Inflammatory macrophage (primary cell): Measurements from ENCODE around the gene CCR7.
"Not testable (repeated sequence)": the region's sequence is repeated elsewhere in the genome, so short reads cannot be mapped to it uniquely, and the experiment has no call there.

Experiments
- DNase-seq, 2 donors: peaks; one replicate each; pipeline ENCODE4 v3.0.0-alpha.2; 2020 to 2022

CCR7 gene

DNA sequence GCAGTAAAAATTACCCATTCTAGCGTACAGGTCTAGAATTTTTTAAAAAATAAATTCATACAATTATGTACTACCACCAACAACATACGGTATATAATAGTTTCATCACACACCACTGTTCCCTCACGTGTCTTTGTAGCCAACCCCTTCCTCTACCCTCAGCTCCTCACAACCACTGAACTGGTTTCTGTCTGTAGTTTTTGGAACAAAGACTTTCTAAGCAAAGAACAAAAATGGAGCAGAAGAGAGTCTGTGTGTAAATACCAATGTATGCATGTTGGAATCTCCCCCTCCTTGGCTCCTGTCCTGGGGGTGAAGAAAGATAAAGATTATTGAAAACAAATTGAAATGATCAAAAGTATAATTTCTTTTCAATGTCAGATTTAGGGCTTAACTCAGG is 31.9 kb upstream of the CCR7 start:
- DNase-seq = no peak

DNA sequence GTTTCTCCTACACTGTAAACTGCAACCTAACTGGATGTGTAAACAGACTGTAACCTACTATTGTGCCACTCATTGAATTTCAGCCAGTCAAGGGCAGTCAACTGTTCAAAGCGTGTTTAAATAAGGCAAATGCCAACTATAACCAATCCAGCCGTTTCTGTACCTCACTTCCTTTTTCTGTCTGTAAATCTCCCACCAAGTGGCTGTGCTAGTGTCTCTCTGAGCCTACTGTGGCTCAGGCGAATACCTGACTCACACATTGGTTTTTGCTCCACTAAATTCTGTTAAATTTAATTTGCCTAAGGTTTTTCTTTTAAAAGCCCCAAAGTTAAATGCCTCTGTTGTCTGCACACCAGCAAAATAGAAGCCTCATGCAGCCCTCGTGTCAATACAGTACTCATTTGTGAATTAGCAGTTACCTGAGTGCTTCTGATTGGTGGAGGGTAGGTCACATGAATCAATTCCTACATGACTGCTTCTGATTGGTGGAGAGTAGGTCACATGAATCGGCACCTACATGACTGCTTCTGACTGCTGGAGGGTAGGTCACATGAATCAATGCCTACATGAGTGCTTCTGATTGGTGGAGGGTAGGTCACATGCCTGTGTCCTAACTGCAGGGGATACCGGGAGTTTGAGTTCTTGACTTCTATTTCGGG is 31.1 kb upstream of the CCR7 start:
- DNase-seq = peak; percentile 6 to 22

DNA sequence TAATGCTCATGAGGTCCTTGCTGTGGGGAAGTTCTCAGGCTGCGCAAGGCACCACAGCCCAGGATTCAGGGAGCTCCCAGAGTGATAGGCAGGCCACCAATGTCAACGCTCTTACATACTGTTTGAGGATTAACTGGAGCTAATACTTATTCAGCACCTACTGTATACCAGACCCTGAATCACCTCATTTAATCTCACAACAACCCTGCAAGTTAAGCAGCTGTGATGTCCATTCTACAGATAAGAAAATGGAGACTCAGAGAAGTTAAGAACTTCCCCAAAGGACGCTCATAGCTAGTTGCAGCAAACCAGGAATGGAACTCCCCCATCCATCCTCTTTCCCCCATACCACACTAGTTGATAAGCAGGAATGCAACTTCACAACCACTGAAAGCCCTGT is 25.5 kb upstream of the CCR7 start:
- DNase-seq = no peak

DNA sequence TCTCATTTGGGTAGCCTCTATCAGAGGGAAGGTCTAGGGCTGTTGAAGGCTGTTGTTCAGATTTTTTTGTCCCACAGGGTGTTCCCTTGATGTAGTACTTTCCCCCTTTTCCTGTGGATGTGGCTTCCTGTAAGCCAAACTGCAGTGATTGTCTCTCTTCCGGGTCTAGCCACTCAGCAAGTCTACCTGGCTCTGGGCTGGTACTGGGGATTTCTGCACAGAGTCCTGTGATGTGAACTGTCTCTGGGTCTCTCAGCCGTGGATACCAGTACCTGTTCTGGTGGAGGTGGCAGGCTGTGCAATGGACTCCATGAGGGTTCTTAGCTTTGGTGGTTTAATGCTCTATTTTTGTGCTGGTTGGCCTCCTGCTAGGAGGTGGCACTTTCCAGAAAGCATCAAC is 23.3 kb upstream of the CCR7 start:
- DNase-seq = no peak

DNA sequence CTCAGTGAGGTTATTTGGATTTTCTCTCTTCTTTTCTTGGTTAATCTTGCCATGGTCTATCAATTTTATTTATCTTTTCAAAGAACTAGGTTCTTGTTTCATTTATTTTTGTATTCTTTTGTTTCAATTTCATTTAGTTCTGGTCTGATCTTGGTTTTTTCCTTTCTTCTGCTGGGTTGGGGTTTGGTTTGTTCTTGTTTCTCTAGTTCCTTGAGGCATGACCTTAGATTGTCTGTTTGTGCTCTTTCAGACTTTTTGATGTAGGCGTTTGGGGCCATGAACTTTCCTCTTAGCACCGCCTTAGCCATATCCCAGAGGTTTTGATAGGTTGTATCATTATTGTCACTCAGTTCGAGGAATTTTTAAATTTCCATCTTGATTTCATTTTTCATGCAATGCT is 21.0 kb upstream of the CCR7 start:
- not testable (repeated sequence) for DNase-seq

DNA sequence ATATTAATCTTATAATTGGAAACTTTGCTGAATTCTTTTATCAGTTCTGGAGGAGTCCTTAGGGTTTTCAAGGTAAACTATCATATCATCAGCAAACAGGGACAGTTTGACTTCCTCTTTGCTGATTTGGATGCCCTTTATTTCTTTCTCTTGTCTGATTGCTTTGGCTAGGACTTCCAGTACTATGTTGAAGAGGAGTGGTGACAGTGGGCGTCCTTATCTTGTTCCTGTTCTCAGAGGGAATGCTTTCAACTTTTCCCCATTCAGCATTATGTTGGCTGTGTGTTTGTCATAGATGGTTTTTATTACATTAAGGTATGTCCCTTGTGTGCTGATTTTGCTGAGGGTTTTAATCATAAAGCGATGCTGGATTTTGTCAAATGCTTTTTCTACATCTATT is 19.7 kb upstream of the CCR7 start:
- DNase-seq = not testable (repeated sequence)

DNA sequence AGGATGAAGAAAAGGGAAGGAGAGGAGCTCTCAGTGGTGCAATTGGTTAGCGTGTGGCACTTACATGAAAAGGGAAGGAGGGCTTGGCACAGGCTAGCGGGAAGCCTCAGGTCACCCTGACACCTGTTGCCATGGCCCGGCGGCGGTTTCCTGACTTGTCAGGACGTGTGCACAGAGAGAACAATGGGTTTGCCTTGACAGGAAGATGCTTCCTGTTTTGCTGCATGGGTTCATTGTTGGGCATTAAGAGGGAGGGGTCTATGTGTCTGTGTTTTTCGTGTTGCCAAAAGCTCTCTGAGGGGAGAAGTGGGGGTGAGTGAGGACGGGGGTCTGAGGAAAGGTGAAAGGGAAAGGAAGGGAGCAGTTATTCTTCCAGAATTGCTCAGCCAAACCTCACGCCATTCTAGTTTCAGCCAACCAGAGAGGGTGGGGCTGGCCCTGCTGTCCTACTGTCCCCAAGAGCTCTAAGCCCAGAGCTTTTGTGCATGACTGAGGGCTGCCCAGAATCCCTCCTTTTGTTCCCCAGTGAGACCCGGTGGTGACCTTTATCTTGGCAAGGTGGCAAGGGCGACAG is 17.1 kb upstream of the CCR7 start:
- DNase-seq = peak in 1 of 2 donors; percentile 7

DNA sequence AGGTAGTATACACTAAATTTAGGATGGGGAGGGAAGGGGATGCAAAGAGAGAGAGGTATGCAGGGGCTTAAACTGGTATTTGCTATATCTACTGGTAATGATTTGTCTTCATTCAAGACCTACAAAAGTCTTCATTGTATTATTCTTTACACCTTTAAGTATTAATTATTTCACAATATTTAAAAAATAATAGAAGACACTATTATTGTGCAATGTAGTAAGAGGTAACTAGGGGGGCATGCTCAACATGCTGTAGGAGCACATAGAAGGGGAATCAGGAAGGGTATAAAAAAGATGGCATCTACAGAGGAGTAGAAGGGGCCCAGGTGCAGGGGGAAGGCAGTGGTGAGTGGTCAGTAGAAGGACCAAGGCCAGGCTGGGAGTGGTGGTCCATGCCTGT is 14.9 kb upstream of the CCR7 start:
- no peak for DNase-seq

DNA sequence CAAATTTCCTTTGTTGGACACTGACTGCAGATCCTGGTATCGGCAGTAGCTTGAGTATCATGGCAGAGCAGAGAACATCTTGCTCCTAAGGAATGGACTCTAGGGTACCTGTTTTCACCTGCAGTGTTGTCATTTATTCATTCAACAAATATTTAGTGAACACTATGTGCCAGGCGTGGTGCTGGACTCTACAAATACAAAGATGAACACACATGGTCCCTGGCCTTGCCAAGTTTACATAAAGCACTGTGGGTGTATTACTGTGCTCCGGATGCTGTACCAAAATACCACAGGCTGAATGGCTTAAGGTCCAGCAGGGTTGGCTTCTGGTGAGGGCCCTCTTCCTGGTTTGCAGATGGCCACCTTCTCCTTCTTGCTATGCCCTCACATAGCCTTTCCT is 14.2 kb upstream of the CCR7 start:
- DNase-seq = no peak

DNA sequence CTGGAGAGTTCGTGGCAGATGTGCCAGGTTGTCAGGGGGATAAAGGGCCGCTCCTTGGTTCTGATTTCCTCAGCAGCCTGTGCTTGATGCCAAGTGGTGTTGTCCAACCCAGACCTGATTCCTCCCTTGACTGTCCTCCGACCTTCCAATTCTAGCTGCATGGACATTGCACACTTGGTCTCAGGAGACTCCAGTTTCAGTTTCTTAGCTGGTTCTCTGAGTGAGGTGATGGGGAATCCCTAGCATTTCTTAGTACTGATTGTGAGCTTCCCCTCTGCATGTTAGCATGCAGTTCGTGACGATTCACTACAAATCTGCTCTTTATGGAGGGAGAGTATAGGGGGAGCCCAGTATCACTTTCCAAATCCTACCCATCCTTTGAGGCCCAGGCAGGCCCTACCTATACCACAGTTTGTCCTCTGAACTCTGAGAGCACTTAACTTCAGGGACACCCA is 12.4 kb upstream of the CCR7 start:
- no peak for DNase-seq

DNA sequence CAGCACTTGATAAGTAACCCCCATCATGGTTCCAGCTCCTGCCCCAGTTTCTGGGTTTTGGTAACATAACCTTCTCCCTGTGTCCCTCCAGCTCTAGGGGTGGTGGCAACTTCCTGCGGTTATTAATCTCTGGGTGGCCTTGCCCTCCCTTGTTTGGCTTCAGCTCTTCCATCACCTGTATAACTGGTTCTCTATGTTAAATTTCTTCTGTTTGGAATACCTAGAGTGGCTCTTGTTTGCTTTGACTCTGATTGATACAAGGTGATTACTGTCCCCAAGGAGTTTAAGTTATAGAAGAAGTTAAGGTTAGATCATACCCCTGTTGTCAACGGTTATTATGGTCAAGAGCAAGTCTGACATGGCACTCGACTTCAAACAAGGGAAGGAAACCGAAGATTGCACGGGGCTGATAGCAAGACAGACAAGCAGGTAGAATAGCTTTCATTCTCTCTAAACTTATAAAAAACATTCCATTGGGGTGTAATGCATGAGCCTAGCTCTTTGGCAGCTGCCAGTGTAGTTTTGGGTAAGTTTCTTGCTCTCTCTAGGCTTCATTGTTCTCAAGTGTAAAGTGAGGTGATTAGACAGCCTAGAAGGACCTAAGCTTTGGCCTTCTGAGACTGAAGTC is 11.0 kb upstream of the CCR7 start:
- no peak for DNase-seq

DNA sequence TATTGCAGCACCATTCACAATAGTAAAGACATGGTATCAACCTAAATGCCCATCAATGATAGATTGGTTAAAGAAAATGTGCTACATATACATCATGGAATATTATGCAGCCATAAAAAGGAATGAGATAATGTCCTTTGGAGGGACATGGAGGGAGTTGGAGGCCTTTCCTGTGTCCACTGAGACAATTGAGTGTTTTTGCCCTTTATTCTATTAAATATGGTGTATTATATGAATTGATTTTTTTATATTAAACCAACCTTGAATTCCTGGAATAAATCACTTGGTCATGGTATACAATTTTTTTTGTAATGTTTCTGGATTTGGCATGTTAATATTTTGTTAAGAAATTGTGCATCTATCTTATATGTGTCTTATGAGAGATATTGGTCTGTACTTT is 9.0 kb upstream of the CCR7 start:
- DNase-seq = no peak

DNA sequence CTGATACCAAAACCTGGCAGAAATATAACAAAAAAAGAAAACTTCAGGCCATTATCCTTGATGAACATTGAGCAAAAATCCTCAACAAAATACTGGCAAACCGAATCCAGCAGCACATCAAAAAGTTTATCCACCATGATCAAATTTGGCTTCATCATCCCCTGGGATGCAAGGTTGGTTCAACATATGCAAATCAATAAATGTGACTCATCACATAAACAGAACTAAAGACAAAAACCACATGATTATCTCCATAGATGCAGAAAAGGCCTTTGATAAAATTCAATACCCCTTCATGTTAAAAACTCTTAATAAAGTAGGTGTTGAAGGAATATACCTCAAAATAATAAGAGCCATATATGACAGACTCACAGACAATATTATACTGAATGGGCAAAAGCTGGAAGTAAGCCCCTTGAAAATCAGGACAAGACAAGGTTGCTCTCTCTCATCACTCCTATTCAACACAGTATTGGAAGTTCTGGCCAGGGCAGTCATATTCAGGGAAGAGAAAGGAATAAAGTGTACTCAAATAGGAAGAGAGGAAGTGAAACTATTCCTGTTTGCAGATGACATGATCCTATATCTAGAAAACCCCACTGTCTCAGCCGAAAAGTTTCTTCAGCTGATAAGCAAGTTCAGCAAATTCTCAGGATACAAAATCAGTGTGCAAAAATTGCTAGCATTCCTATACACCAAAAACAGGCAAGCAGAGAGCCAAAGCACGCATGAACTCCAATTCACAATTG is 7.1 kb upstream of the CCR7 start:
- DNase-seq = peak in 1 of 2 donors; percentile 26

DNA sequence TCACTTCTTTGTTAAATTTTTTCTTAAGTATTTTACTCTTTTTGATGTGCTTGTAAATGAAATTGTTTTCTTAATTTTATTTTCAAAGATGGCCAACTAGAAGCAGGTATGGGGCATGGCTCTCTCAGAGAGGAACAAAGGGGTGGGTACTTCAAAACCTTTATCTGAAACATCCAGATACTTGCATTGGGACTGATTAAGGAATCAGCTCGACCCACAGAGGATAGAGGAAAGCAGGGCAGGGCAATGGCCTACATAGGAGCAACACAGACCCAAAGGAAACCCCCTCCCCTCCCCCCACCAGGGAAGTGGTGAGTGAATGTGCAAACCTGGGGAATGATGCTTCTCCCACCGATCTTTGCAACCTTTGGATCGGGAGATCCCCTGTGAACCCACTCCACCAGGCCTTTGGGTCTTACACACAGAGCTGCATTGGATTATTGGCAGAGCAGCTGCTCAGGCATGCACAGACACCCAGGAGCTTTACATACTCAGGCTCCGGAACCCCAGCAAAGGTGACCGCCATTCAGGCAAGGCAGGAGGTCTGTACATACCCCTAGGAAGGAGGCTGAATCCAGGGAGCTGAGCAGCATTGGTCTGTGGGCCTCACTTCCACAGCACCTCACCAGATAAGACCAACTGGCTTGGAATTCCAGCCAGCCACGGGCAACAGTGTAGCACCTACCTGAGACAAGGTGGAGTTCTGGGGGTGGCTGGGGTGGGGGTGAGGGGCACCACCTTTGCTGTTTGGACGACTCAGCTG is 3.0 kb upstream of the CCR7 start:
- no peak for DNase-seq

DNA sequence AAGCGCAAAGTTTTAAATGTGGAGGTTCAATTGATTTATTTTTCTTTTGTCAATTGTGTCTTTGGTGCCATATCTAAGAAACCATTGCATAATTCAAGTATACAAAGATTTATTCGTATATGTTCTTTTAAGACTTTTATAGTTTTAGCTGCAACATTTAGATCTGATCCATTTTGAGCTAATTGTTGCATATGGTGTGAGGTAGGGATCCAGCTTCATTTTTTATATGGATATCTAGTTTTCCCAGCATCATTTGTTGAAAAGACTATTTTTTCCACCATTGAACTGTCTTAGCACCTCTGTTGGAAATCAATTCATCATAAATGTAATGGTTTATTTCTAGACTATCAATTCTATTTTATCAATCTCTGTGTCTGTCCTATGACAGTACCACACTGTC is 2.1 kb upstream of the CCR7 start:
- no peak for DNase-seq

DNA sequence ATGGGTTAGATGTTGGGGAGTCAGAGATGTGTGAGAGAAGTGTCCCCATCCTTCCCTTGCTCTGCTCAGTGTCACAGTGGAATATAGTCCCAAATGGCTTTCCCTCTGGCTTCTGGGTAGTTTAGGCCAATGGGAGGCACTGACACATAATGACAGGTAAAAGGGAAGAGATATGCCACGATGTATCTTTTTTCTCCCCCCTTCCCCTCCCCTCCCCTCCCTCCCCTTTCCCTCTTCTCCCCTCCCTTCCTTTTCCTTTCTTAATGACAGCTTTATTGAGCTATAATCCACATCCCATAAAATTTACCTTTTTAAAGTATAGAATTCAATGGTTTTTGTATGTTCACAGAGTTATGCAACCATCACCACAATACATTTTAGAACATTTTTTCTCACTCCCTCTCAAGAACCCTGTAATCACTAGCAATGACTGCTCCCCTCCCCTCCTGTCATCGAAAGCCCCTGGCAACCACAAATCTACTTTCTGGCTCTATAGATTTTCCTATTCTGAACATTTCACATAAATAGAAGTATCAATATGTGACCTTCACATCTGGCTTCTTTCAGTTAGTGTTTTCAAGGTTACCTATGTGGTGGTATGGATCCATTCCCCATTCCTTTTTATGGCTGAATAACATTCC is 617 bp upstream of the CCR7 start:
- no peak for DNase-seq

DNA sequence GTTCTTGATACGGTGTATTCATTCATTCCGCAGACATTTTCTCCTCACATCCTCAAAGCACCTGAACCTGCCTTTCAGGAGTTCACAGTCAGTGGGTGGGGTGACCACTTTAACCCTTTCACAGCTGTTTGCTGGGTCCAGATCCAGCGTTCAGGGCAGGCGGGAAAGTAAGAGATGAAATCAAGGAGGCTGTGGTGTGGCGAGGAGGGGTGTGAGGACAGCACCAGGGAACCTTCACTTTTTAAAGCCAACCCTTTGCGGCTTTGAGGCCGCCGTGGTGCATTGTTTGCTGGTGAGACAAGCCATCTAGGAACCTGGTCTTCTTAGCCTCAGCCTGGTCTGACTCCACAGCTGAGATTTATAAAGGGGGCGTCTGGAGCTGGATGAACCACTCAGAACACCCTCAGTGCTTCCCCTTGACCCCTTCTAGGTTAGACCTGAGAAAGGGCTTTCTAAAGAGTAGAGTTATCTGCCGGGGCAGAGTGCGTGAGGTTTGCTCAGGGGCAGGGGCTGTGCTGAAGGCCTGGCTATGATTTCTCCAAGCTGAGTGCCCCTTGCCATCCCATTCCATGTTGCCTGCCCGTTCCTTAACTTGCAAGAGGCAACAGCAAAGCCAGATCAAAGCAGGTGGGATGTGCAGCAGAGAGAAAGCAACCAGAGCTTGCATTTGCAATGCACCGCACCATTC is 933 bp downstream of the CCR7 start:
- no peak for DNase-seq

DNA sequence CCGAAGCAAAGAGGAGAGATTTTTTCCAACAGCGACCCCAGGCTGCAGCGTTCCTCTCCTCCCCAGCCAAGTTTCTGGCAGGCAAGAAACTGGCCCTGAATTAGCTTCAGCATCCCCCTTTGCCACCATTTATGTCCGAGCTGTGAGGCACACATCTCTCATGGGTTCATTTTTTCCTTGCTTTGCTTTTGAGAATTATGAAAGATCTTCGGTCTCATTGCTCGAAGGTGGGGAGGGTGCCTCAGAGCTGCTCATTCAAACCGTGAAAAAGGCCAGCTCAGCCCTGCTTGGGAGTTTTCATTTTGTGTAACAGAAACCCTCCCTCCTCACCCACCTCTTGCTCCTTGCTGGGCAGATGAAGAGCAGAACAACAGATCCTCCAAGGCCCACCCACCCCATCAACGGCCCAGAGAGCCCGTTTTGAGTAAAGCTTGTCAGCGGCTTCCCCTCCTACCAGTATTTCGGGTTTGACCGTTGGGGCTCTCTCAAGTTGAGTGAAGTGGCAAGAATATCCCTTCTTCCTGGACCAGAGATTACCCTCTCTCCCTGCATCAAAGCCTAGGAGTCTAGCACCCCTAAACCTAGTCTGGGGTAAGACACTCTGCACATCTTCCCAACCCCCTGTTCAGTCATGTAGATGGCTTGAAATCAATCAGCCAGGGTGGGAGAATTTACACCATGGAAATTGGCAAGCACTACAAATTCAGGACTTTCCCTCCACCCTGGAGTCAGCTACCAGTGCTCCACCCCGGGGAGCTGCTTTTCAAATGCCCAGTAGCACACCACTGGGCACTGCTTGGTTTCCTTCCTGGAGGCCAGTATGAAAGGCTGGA is 1.8 kb downstream of the CCR7 start:
- DNase-seq = no peak

DNA sequence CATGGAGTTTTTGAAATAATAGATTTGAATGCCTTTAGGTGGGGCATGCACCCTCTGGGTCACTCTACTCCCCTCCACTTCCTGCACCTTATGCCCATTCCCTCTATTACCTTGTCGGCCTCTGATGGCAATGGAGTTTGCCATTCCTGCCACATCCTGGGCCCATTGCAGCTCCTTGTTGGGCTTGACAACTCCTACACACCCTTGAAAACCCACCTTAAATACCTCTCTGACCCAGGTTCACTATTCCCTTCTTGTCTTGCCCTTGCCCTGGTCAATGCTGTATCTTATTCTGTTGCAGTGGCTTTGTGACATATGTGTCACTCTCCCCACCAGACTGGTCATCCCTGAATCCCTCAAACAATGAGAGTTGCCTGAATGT is 2.4 kb downstream of the CCR7 start:
- DNase-seq = no peak

DNA sequence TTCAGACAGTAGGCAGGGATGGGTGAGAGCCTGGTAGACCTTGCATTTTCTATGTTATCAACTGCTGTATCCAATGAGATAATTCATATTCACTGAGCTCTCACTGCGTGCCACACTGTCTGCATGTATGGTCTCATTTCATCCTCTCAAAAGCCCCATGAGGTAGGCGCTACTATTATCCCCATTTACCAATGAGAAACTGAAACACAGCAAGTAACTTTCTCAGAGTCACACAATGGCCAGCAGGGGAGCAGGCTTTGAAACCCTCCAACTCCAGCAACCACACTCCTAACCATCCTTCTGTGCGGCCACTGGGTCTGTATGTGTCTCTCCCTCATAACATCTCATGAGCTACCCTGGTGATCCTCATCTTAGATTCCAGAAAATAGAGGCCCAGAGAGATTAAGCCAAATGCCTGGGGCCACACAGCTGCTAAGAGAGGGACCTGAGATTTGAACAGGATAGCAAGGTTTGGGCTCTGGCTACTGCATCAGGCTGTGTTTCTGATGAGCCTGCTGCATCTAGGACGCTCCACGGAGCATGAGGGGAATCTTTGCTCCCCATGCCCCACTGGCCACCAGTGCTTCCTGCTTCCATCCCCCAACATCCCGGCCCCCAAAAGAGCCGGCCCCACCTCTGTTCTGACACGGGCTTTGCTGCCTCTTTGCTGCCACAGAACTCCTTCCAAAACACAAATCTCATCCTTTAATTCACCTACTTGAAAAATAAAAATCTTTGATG is 3.2 kb downstream of the CCR7 start:
- no peak for DNase-seq
